Adipocyte (in vitro differentiated cells): ENCODE results near the gene SNED1.
A peak's percentile ranks its signal among the peaks of the same experiment; 100 is the strongest.

Experiments
- DNase-seq: peaks from one replicate; pipeline ENCODE4 v3.0.0-alpha.2; 2015; ENCODE audit warnings: low read depth
- H3K27me3 ChIP-seq: replicated peaks from 2 replicates; pipeline ENCODE4 v1.7.0; 2013; ENCODE audit warnings: mild to moderate bottlenecking, low read length, moderate library complexity; ENCODE audit not compliant: control insufficient read depth, insufficient read depth
- H3K36me3 ChIP-seq: 2 replicates; pipeline ENCODE4 v1.7.0; 2013; ENCODE audit warnings: low read length, mild to moderate bottlenecking, moderate library complexity; ENCODE audit not compliant: control insufficient read depth, insufficient read depth, severe bottlenecking
- H3K4me1 ChIP-seq: 2 replicates; pipeline ENCODE4 v1.7.0; 2013; ENCODE audit warnings: mild to moderate bottlenecking, low read length, moderate library complexity; ENCODE audit not compliant: control insufficient read depth, insufficient read depth
- H3K4me3 ChIP-seq: 2 replicates; pipeline ENCODE4 v1.7.0; 2013; ENCODE audit warnings: mild to moderate bottlenecking, low read length, moderate library complexity
- H3K9ac ChIP-seq: 2 replicates; pipeline ENCODE4 v1.7.0; 2013; ENCODE audit warnings: mild to moderate bottlenecking, low read length, moderate library complexity
- H3K9me3 ChIP-seq: 2 replicates; pipeline ENCODE4 v1.7.0; 2013; ENCODE audit warnings: mild to moderate bottlenecking, low read length, moderate library complexity; ENCODE audit not compliant: control insufficient read depth

SNED1 gene

DNA sequence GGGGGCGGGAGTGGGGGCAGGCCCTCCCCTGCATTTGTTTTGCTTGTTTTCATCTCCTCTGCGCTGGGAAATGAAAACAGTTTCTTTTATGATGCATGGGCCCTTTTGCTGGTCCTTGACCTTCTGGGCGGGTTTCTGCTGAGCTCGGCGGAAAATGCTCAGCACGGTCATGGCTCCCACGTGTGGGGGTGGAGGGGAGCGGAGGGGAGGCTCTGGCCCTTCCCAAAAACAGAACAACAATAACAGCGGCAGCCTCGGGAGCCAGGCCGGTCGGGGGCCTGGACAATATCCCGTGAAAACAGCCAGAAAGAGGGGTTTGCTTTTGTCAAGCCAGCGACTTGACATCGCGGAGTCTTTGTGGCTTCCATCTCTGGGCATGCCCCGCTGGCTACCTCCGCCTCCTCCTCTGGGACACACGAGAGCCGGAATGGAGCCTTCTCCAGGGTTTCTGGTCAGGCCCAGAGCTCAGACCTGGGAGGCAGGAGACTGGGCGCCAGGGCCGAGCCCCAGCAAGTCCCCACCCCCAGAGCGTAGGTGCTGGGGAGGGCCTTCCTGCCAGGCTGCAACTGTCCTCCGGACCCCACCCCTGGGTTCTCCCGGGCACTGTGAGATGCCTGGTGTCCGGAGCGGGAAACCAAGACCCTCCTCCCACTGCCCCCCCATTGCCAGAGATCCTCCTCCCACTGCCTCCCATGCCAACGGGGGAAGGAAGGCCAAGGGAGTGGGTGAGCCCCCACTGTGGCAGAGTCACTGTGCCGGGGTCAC lies 35.9 kb upstream of the SNED1 start:
- H3K9me3 ChIP-seq: no peaks in the 10 kb centered on the region
- H3K4me3 ChIP-seq: no peak overlapping the region
- H3K4me1 ChIP-seq: peaks cover 39% of the 10 kb centered on the region
- H3K9ac ChIP-seq: peak overlapping the region; percentile 68
- H3K36me3 ChIP-seq: no peaks in the 10 kb centered on the region
- peaks cover 3% of the 10 kb centered on the region for H3K27me3 ChIP-seq
- DNase-seq: peak; percentile 20

DNA sequence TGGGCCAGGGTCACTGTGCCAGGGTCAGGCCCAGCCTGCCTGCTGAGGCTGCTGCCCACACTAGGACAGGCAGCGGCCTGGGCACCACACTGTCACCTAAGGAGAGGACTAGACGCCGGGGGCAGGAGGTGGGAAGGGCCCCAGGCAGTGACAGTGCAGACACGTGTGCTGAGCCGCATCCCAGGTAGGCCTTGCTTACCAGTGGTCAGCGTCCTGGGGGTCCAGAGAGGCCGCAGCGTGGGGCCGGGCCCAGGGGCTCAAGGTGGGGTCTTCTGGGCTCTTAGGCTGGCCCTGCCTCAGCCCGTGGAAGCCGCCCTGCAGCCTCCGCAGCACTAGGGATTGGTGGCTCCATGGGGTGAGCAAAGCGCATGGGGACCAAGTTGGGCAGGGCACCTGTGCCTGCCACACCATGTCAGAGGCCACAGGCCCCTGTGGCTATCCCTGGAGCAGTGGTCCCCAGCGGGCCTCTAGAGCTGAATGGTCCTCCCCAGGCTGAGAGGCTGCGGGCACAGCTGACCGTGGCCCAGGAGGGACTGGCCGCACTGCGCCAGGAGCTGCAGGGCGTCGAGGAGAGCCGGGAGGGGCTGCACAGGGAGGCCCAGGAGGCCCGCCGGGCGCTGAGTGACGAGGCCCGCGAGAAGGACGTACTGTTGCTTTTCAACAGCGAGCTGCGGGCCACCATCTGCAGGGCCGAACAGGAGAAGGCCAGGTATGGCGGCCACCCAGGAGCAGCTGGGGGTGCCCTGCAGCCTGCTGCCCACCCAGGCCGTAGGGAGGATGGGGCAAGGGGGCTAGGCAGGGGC lies 35.2 kb upstream of the SNED1 start:
- no peak for DNase-seq
- H3K9ac ChIP-seq: peak overlapping the region; percentile 68
- H3K27me3 ChIP-seq: no peaks in the 10 kb centered on the region
- no peaks in the 10 kb centered on the region for H3K36me3 ChIP-seq
- no peak overlapping the region for H3K4me3 ChIP-seq
- H3K9me3 ChIP-seq: no peaks in the 10 kb centered on the region
- peaks cover 32% of the 10 kb centered on the region for H3K4me1 ChIP-seq

DNA sequence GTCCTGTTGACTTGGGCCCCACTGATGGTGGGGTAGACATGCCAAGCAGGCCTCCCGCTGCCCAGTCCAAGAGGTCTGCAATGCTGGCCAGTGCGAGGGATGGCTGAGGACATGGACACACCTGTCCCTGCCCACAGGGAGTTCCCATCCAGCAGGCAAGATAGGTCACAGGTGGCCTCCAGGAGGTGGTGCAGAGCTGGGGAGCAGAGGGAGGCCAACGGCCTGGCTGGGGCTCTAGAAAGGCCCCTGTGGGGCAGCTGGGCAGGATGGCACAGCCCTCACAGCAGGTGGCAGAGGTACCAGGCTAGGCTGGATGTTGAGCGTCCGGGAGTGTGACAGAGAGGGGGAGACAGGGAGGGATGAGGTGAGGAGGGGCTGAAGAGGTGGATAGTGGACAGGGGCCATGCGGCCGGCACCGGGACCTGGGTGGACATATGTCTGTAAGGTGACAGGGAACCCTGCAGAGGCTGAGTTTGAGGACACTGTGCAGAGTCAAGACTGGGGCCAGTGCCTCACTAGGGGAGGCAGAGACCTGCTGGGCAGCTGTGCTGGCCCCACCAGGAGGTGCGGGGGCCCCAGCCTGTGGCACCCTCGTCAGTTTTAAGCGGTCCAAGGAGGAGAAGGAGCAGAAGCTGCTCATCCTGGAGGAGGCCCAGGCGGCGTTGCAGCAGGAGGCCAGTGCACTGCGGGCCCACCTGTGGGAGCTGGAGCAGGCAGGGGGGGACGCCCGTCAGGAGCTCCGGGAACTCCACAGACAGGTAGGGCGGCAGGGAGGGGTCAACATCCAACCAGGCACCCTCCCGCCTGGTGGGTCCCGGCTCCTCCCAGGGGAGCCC lies 34.3 kb upstream of the SNED1 start:
- Histone ChIP-seq H3K4me3 (no peak overlapping the region), H3K27me3 (no peaks in the 10 kb centered on the region), H3K36me3 (no peaks in the 10 kb centered on the region), H3K9me3 (no peaks in the 10 kb centered on the region), H3K9ac (no peak overlapping the region), H3K4me1 (peaks cover 35% of the 10 kb centered on the region)
- DNase-seq: no peak

DNA sequence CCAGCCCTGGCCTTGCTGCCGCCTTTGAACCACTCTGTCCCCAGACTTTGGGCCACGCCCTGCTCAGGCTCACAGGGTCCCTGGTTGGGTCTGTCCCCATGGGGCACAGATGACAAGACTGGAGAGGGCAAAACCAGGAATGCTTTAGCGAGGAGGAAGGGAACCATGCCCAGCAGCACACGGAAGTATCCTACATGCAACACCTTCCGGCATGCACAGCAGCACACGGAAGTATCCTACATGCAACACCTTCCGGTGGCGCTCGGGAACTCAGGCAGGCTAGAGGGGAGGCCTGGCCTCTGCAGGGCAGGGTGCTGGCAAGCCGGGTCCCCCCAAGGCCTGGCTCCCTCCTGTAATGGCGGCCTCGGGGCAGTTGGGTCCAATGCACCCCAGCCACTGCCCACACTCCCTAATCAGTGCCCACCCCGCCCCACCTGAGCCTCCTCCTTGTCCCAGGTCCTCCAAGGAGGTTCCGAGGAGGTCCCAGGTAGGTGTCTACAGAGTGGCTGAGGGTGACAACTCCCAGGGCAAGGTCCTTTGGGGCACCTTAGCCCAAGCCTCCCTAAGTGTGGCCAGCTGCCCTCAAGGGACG lies 33.6 kb upstream of the SNED1 start:
- H3K9me3 ChIP-seq: no peaks in the 10 kb centered on the region
- peaks cover 33% of the 10 kb centered on the region for H3K4me1 ChIP-seq
- H3K36me3 ChIP-seq: no peaks in the 10 kb centered on the region
- no peak for DNase-seq
- H3K4me3 ChIP-seq: no peak overlapping the region
- H3K9ac ChIP-seq: no peak overlapping the region
- H3K27me3 ChIP-seq: no peaks in the 10 kb centered on the region

DNA sequence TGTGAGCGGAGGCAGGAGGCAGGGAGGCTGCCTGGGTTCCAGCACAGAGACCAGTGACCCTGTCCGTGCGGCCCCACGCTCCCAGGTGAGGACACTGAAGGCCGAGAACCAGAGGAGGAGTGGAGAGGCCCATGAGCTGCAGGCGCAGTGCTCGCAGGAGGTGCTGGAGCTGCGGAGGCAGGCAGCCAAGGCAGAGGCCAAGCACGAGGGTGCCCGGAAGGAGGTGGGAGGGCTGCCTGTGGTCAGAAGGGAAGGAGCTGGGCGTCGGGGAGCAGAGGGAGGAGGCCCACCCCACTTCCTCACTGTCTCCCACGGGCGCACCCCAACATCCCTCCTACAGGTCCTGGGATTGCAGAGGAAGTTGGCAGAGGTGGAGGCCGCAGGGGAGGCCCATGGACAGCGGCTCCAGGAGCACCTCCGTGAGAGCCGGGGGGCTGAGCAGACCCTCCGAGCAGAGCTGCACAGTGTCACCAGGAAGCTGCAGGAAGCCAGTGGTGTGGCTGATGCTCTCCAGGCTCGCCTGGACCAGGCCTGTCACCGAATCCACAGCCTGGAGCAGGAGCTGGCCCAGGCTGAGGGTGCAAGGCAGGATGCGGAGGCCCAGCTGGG lies 33.0 kb upstream of the SNED1 start:
- H3K4me3 ChIP-seq: no peak overlapping the region
- no peak for DNase-seq
- peaks cover 27% of the 10 kb centered on the region for H3K4me1 ChIP-seq
- no peak overlapping the region for H3K9ac ChIP-seq
- H3K36me3 ChIP-seq: no peaks in the 10 kb centered on the region
- H3K27me3 ChIP-seq: peaks cover 3% of the 10 kb centered on the region
- peaks cover 5% of the 10 kb centered on the region for H3K9me3 ChIP-seq

DNA sequence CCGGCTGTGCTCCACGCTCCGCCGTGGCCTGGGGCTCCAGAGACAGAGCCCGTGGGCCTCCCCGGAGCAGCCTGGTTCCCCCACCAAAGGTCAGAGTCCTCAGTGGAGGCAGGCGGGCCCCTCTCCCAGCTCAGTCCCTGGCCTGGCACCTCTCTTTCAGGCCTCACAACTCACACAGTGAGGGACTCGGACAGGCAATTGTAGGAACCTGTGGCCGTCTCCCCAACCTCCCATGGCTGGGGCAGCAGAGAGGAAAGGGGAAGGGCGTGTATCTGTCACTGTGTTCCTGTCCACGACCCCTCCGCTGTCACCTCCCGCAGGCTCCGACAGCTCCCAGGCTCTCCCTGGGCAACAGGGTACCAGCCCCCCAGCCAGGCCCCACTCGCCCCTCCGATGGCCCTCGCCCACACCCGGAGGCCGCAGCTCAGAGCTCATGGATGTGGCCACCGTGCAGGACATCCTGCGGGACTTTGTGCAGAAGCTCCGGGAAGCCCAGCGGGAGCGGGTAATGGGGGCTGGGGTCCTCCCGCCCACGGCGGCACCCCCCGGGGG lies 32.4 kb upstream of the SNED1 start:
- Histone ChIP-seq H3K9me3 (peaks cover 5% of the 10 kb centered on the region), H3K27me3 (peaks cover 3% of the 10 kb centered on the region), H3K4me1 (peaks cover 22% of the 10 kb centered on the region), H3K36me3 (no peaks in the 10 kb centered on the region), H3K4me3 (no peak overlapping the region), H3K9ac (no peak overlapping the region)
- no peak for DNase-seq

DNA sequence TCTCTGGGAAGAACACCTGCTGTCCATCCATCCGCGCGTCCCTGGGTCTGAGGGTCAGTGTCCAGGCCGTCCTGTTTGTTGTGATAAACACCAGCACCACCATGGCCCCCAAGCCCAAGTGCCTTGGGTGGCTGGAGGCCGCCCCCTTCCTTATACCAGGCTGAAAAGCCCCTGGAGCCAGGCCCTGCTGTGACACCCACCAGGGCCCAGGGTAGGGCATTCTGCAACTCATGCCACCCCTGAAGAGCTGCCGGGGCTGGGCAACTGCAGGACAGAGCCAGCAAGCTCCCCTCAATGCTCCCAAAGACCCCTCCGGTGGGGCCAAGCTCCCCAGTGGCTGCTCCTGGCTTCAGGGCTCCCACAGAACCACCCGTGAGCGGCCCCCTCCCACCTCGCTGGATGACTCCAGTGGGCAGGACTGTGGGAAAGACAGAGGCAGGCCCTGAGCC lies 31.9 kb upstream of the SNED1 start:
- H3K36me3 ChIP-seq: no peaks in the 10 kb centered on the region
- H3K4me3 ChIP-seq: no peak overlapping the region
- no peak for DNase-seq
- H3K4me1 ChIP-seq: peaks cover 18% of the 10 kb centered on the region
- peaks cover 5% of the 10 kb centered on the region for H3K9me3 ChIP-seq
- peaks cover 3% of the 10 kb centered on the region for H3K27me3 ChIP-seq
- H3K9ac ChIP-seq: no peak overlapping the region

DNA sequence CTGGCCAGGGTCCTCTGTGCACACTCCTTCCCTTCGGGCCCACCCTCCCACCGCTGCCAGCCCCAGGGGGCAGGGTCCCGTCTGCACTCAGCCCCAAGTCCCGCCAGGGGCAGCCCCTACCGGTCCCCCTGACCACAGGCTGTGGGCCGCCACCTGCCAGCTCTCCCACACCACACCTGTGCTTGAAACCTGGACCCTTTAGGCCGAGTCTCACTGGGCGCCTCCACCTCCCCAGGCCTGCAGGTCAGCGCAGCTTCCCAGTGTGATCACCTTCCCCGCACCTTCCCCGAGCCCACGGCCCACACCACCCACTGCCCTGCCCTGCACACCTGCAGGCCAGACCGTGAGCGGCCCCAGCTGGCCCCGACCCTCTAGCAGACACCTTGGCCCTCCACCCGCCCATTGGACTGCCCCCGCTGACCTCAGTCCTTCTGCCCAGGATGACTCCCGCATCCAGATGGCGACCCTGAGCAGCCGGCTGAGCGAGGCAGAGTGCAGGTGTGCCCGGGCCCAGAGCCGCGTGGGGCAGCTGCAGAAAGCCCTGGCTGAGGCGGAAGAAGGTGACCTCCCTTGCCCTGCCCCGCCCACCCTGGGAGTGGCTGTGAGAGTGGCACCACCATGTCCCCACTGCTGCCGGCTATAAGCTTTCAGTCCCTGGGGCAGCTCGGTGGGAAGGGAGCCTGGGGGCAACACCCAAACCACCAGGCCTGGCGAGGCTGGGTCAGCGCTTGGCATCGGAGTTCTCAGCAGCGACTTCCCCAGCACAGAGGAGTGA lies 31.3 kb upstream of the SNED1 start:
- Histone ChIP-seq H3K9me3 (peaks cover 5% of the 10 kb centered on the region), H3K9ac (no peak overlapping the region)
- no peak for DNase-seq

DNA sequence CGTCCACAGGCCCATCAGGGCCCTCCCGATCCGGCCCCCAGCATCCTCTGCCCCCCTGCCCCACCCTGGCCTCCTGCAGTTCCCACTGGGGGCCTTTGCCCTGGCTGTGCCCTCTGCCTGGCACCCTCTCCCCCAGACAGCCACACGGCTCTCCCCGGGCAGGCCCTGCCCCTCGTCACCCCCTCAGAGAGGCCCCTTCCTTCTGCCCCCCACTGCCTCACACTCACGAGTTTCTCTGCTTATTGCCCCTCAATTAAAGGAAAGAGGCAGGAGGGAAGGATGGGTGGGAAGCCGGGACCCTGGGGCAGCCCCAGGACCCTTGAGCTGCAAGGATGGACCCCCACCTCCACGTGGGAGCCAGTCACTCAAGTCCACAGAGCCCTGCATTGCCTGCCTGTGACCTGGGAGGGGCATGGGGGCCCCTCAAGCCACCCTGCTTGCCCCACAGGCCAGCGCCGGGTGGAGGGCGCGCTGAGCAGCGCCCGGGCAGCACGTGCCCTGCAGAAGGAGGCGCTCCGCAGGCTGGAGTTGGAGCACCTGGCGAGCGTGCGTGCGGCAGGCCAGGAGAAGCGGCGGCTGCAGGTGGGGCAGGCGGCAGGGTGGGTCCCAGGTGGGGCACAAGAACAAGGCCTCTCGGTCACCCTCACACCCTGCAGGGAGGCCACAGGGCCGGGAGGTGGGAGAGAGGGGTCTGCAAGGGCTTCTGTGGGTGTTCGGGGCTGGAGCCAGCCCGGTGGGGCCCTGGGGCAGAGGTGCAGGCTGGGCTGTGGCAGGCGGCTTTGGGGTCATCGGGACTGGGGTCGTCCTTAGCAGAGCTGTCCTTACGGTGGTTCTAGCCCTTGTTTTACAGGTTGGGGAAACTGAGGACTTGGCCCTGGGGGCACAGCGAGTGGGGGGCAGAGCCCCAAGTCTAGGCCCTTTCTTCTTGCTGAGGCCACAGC lies 30.5 kb upstream of the SNED1 start:
- Histone ChIP-seq H3K4me1 (peaks cover 20% of the 10 kb centered on the region), H3K27me3 (peaks cover 3% of the 10 kb centered on the region), H3K36me3 (no peaks in the 10 kb centered on the region), H3K4me3 (no peak overlapping the region), H3K9me3 (peaks cover 5% of the 10 kb centered on the region), H3K9ac (no peak overlapping the region)
- DNase-seq: no peak

More for the DNA sequence above, 31.3 kb upstream of the SNED1 start:
- Histone ChIP-seq H3K27me3 (peaks cover 3% of the 10 kb centered on the region), H3K4me3 (no peak overlapping the region), H3K36me3 (no peaks in the 10 kb centered on the region), H3K4me1 (peaks cover 19% of the 10 kb centered on the region)
